PC-3 (cell line): Measurements from ENCODE around the gene IFI44. TPM values are rescaled to one million over a fixed set of nuclear protein-coding genes. Genes with fewer than 3 reads are reported as not detected.
A peak's percentile ranks its signal among the peaks of the same experiment; 100 is the strongest.

Experiments
- ATAC-seq: fragments of 200-7000 bp; cut with Tn5 transposase; 2 replicates; pipeline ENCODE4 v1.9.1; 2020; ENCODE audit warnings: mild to moderate bottlenecking, moderate library complexity
- BruUV-seq: library from RNA; stranded (reverse); fragments of 400-500 nt; replicated peaks from 2 replicates; lab custom pipeline; 2021; lab: Mats Ljungman, UMichigan
- CTCF ChIA-PET: fragments of 300-600 bp; sonication (Branson Sonifier 250); formaldehyde crosslinking; loops from one replicate; lab custom pipeline; 2022; ENCODE audit warnings: antibody characterized with exemption; lab: Charles Lee
- POLR2A ChIA-PET: fragments of 300-600 bp; sonication (Branson Sonifier 250); formaldehyde crosslinking; loops from one replicate; lab custom pipeline; 2022; ENCODE audit warnings: antibody characterized with exemption; ENCODE audit not compliant: unreplicated experiment; lab: Charles Lee
- DNase-seq: peaks from one replicate; pipeline ENCODE4 v3.0.0-alpha.2; 2015
- H2AFZ ChIP-seq: fragments of 300-600 bp; sonication (generic); 2 replicates; pipeline ENCODE4 v1.6.0; 2016; ENCODE audit warnings: antibody characterized with exemption, low read length
- H3F3A ChIP-seq: fragments of 300-600 bp; sonication (generic); one replicate; pipeline ENCODE4 v1.6.0; 2017; ENCODE audit warnings: antibody characterized with exemption, low read length, control low read depth, mild to moderate bottlenecking; ENCODE audit not compliant: unreplicated experiment
- H3K27ac ChIP-seq: fragments of 300-600 bp; sonication (generic); 2 replicates; pipeline ENCODE4 v1.5.1; 2016; ENCODE audit warnings: mild to moderate bottlenecking, low read length
- H3K27me3 ChIP-seq: fragments of 300-600 bp; sonication (generic); 2 replicates; pipeline ENCODE4 v1.6.1; 2016; ENCODE audit warnings: low read length, mixed read lengths
- H3K36me3 ChIP-seq: fragments of 300-600 bp; sonication (generic); 2 replicates; pipeline ENCODE4 v1.6.1; 2016; ENCODE audit warnings: low read depth, mixed run types, low read length, mixed read lengths
- H3K4me1 ChIP-seq: fragments of 300-600 bp; sonication (generic); 2 replicates; pipeline ENCODE4 v1.5.1; 2016; ENCODE audit warnings: low read length; ENCODE audit not compliant: insufficient read depth
- H3K4me2 ChIP-seq: fragments of 300-600 bp; sonication (generic); 2 replicates; pipeline ENCODE4 v1.6.0; 2016; ENCODE audit warnings: low read length
- H3K4me3 ChIP-seq: fragments of 300-600 bp; sonication (generic); 2 replicates; pipeline ENCODE4 v1.5.1; 2016; ENCODE audit warnings: mild to moderate bottlenecking, low read length, mixed read lengths
- H3K79me2 ChIP-seq: fragments of 300-600 bp; sonication (generic); 2 replicates; pipeline ENCODE4 v1.6.1; 2017; ENCODE audit warnings: low read length, mixed read lengths
- H3K9ac ChIP-seq: fragments of 300-600 bp; sonication (generic); 2 replicates; pipeline ENCODE4 v1.6.0; 2016; ENCODE audit warnings: mild to moderate bottlenecking, low read length
- H3K9me2 ChIP-seq: fragments of 300-600 bp; sonication (generic); replicated peaks from 2 replicates; pipeline ENCODE4 v1.6.1; 2016; ENCODE audit warnings: mixed run types, low read length, mixed read lengths
- H3K9me3 ChIP-seq: fragments of 300-600 bp; sonication (generic); 2 replicates; pipeline ENCODE4 v1.6.1; 2016; ENCODE audit warnings: low read length, mixed read lengths
- H4K20me1 ChIP-seq: fragments of 300-600 bp; sonication (generic); 2 replicates; pipeline ENCODE4 v1.6.1; 2016; ENCODE audit warnings: low read length, mixed read lengths
- EZH2 ChIP-seq: fragments of 300-600 bp; sonication (generic); IDR thresholded peaks from one replicate; pipeline ENCODE4 v1.6.1; 2017; ENCODE audit warnings: antibody characterized with exemption, mild to moderate bottlenecking, low read length; ENCODE audit not compliant: unreplicated experiment
- EZH2phosphoT487 ChIP-seq: fragments of 300-600 bp; sonication (generic); IDR thresholded peaks from 2 replicates; pipeline ENCODE4 v1.6.1; 2018; ENCODE audit warnings: mild to moderate bottlenecking, antibody characterized with exemption, low read length, borderline replicate concordance
- intact Hi-C: fragments of 100-400 bp; cut with micrococcal nuclease; formaldehyde crosslinking; loops from 2 replicates; pipeline ENCODE4 v1.9.0; 2023
- total RNA-seq: library from RNA; depleted of rRNA; stranded (reverse); fragments of >200 nt; gene quantifications from 2 replicates; pipeline ENCODE4 v1.2.3, GENCODE V29; 2014
- TF ChIP-seq, protein P1 (sequence below): fragments of 300-600 bp; sonication (generic); conservative IDR thresholded peaks from 2 replicates; pipeline ENCODE4 v1.5.1; 2017; ENCODE audit warnings: antibody characterized with exemption, low read depth, mild to moderate bottlenecking, low read length

The IFI44 gene
- total RNA-seq, 1 experiment from 2014 or later: 10.4 TPM

- no TSS peak for BruUV-seq
- intact Hi-C loops: no loop called here
- H3K27ac ChIP-seq: no peak overlapping the region
- ATAC-seq (peak; percentile 38; the same call in 1 of the 2 replicates), DNase-seq (peak; percentile 50)
- H2AFZ ChIP-seq: no peak overlapping the region
- no peaks in the 10 kb centered on the region for H3K9me2 ChIP-seq
- H3K79me2 ChIP-seq: no peaks in the 10 kb centered on the region
- no peaks in the 10 kb centered on the region for H4K20me1 ChIP-seq
- peaks cover 31% of the 10 kb centered on the region for H3K4me1 ChIP-seq
- H3K36me3 ChIP-seq: no peaks in the 10 kb centered on the region
- TF ChIP-seq EZH2phosphoT487: no peak
- TF ChIP-seq, protein P1, sequence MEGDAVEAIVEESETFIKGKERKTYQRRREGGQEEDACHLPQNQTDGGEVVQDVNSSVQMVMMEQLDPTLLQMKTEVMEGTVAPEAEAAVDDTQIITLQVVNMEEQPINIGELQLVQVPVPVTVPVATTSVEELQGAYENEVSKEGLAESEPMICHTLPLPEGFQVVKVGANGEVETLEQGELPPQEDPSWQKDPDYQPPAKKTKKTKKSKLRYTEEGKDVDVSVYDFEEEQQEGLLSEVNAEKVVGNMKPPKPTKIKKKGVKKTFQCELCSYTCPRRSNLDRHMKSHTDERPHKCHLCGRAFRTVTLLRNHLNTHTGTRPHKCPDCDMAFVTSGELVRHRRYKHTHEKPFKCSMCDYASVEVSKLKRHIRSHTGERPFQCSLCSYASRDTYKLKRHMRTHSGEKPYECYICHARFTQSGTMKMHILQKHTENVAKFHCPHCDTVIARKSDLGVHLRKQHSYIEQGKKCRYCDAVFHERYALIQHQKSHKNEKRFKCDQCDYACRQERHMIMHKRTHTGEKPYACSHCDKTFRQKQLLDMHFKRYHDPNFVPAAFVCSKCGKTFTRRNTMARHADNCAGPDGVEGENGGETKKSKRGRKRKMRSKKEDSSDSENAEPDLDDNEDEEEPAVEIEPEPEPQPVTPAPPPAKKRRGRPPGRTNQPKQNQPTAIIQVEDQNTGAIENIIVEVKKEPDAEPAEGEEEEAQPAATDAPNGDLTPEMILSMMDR: no peak
- TF ChIP-seq EZH2: no peak
- no peak overlapping the region for H3K4me2 ChIP-seq
- ChIA-PET CTCF (interaction anchor here (0.6 kb wide), 1 partner anchor 825 kb away, joined by 12 read pairs; no protein-coding TSS in a partner anchor), POLR2A (no interaction called here)
- H3K9ac ChIP-seq: no peak overlapping the region
- H3K27me3 ChIP-seq: no peaks in the 10 kb centered on the region
- no peaks in the 10 kb centered on the region for H3F3A ChIP-seq
- H3K4me3 ChIP-seq: no peak overlapping the region
- H3K9me3 ChIP-seq: no peaks in the 10 kb centered on the region
These were observed 33.4 kb downstream of the IFI44 start for GRCh38 chr1:78683079-78683478.

- no peaks in the 10 kb centered on the region for H4K20me1 ChIP-seq
- peaks cover 57% of the 10 kb centered on the region for H3K4me1 ChIP-seq
- H3K9me2 ChIP-seq: no peaks in the 10 kb centered on the region
- DNase-seq: peak; percentile 59
- intact Hi-C loops: no loop called here
- TF ChIP-seq EZH2 (no peak), EZH2phosphoT487 (no peak)
- no peak overlapping the region for H3K4me3 ChIP-seq
- no TSS peak for BruUV-seq
- H2AFZ ChIP-seq: no peak overlapping the region
- no peaks in the 10 kb centered on the region for H3K79me2 ChIP-seq
- no peak overlapping the region for H3K9ac ChIP-seq
- ATAC-seq: no peak
- peaks cover 9% of the 10 kb centered on the region for H3F3A ChIP-seq
- peak overlapping the region; percentile 55 for H3K27ac ChIP-seq
- CTCF ChIA-PET: no interaction called here
- POLR2A ChIA-PET: no interaction called here
- peak overlapping the region; percentile 61 for H3K4me2 ChIP-seq
- no peaks in the 10 kb centered on the region for H3K27me3 ChIP-seq
- no peaks in the 10 kb centered on the region for H3K9me3 ChIP-seq
- H3K36me3 ChIP-seq: no peaks in the 10 kb centered on the region
These were observed 37.7 kb downstream of the IFI44 start for GRCh38 chr1:78687315-78687714.

- Histone ChIP-seq H3K27me3 (no peaks in the 10 kb centered on the region), H4K20me1 (no peaks in the 10 kb centered on the region), H3K4me1 (peaks cover 55% of the 10 kb centered on the region), H3K79me2 (no peaks in the 10 kb centered on the region), H3K4me3 (no peak overlapping the region), H2AFZ (no peak overlapping the region), H3K4me2 (peak overlapping the region; percentile 61), H3F3A (peaks cover 9% of the 10 kb centered on the region), H3K9me3 (no peaks in the 10 kb centered on the region), H3K36me3 (no peaks in the 10 kb centered on the region), H3K9ac (no peak overlapping the region), H3K9me2 (no peaks in the 10 kb centered on the region), H3K27ac (peak overlapping the region; percentile 55)
- BruUV-seq: no TSS peak
- ChIA-PET POLR2A (no interaction called here), CTCF (interaction anchor here (1.6 kb wide), 1 partner anchor 152 kb away, joined by 9 read pairs; no protein-coding TSS in a partner anchor)
- ATAC-seq (peak; percentile 45), DNase-seq (peak; percentile 59)
- intact Hi-C loops: loop anchor here (1.0 kb wide), 3 partner anchors 145 to 509 kb away; no protein-coding TSS in a partner anchor
- no peak for TF ChIP-seq EZH2phosphoT487
- no peak for TF ChIP-seq EZH2
- TF ChIP-seq, protein P1: no peak
These were observed 38.3 kb downstream of the IFI44 start for GRCh38 chr1:78687914-78688313.
